ENCODE measurements around the gene ALOX5AP. TPM values are rescaled to one million over a fixed set of nuclear protein-coding genes. Genes with fewer than 3 reads are reported as not detected.
A peak's percentile ranks its signal among the peaks of the same experiment; 100 is the strongest.

Gene ALOX5AP
- total RNA-seq, 1 donor from 2014 or later = 8.4 TPM

DNA sequence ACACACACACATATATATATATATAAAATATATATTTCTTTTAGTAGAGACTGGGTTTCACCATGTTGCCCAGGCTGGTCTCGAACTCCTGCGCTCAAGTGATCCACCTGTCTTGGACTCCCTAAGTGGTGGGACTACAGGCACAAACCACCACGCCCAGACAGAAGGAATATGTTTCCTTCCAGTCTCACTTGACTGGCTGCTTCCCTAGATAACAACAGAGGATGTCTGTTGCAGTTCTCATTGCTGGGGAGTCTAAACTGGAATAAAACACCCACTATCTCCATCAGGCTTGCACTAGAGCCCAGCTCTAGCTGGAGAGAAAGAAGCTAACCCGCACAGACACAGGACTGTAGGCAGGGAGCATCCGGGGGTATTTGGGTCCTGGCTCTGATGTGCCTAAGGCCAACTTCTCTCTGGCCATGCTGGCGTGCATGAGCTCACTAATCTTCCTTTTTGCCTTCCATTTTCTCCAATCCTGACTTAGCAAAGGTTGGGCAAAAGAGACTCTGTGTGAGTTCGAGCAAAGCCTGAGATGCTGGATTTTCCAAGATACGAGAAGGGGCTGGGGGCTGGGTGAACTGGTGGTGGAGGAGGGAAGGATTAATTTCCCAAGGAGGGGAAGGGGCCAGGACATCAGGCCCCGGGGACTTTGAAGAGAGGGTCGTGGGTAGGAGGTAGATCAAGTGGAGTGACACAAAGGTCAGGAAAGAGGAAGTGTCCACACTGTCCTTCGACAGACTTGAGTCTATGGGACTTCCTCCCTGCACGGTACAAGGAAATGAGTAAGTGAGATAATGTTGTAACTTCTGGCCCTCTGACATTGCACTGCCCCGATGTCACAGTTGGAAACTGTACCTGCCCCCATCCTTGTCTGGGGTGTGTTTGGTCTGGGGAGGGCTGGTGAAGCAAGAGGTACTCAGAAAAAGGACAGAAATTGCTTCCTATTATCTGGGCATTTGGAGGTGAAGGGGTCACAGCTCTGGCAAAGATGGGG lies 22.5 kb upstream of the ALOX5AP start:
- intact Hi-C loops (cut with DNase I) = no loop called here
- ATAC-seq (ENCODE audit: poor library complexity) (peak; percentile 54), DNase-seq (no peak)

DNA sequence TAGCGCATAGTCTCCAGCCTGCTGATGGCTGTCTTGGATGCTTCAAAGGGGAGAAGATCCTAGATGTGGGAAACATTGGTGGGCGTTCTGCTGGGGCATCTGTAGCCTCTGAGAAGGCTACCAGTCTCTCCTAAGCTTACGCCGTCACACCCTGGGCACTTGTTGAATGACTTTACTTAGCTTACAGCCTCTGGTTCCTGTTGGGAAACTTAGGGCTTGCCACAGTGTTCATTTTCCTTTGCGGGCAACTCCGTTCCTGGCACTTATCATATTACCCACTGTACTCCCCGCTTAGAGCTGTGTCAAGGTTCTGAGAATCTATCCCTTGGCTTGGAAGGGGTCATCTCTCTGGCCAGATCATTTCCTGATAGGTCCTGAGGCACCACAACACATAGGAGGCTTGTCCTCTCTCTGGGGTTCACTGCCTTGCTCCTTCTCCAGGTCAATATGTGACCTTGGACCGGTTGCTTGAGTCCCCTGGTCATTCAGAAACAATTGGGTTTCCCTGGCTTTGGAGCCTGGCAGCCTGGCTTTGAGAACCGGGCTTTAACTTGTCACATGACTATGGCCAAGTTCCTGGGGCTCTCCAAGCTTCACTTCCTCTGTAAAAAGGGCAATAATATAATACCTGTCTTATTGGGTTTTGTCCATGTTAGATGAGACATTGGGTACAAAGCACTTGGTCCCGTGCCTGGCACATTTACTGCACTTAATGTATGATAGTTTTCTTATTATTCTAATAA lies 20.5 kb upstream of the ALOX5AP start:
- ATAC-seq (ENCODE audit: poor library complexity) = no peak
- intact Hi-C loops (cut with DNase I) = no loop called here
- no peak for DNase-seq

GRCh38 chr13:30715372-30715756 lies 20.0 kb upstream of the ALOX5AP start:
- DNase-seq = no peak
- ATAC-seq (ENCODE audit: poor library complexity) = peak; percentile 4
- intact Hi-C loops (cut with DNase I) = no loop called here

- intact Hi-C loops (cut with DNase I) = no loop called here
- peak; percentile 91 for ATAC-seq (ENCODE audit: poor library complexity)
- peak; percentile 86 for DNase-seq
Observed at GRCh38 chr13:30715837-30716236, 19.5 kb upstream of the ALOX5AP start.

- no peak for DNase-seq
Observed at GRCh38 chr13:30718661-30719524, 16.4 kb upstream of the ALOX5AP start.

DNA sequence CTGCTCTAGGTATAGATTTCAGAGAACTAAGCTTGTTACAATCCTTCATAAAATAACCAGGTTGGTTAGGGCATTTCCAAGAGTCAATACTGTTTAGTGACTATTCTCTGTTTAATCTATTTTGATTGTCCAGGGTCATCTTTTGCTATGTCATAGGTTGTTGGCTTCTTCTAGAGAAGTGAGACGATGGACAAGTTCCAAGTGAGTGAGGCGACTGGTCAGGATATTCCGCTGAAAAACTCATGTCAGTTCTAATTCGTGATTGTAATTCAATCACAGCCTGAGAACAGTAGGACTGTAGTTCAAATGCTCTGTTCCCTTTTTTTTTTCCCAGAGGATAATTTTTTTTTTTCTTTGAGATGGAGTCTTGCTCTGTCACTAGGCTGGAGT lies 15.8 kb upstream of the ALOX5AP start:
- DNase-seq = no peak
- ATAC-seq (ENCODE audit: poor library complexity) = no peak
- intact Hi-C loops (cut with DNase I) = no loop called here

More at GRCh38 chr13:30718661-30719524, 16.4 kb upstream of the ALOX5AP start:
- intact Hi-C loops (cut with DNase I) = no loop called here
- no peak for ATAC-seq (ENCODE audit: poor library complexity)

- ATAC-seq (ENCODE audit: poor library complexity) = no peak
- intact Hi-C loops (cut with DNase I) = no loop called here
- DNase-seq = no peak
Observed at GRCh38 chr13:30720172-30720869, 15.0 kb upstream of the ALOX5AP start.

DNA sequence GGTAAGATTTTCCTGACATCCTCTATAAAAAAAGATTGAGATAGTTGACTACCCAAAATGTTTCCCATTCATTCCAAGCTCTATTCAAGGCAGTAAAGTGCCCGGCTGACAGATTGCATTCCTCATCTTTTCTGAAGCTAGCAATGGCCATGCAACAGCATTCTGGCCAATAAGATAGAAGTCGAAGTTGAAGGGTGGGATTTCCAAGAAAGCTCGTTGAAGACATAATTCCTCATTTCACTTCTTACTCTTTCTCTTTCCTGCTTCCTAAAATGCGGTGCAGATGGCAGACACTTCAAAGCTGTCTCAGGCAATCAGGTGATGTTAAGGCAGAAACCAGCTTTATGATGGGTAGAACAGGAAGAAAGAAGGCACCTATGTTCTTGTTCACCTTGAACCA lies 13.4 kb upstream of the ALOX5AP start:
- ATAC-seq (ENCODE audit: poor library complexity) = no peak
- intact Hi-C loops (cut with DNase I) = no loop called here
- no peak for DNase-seq

DNA sequence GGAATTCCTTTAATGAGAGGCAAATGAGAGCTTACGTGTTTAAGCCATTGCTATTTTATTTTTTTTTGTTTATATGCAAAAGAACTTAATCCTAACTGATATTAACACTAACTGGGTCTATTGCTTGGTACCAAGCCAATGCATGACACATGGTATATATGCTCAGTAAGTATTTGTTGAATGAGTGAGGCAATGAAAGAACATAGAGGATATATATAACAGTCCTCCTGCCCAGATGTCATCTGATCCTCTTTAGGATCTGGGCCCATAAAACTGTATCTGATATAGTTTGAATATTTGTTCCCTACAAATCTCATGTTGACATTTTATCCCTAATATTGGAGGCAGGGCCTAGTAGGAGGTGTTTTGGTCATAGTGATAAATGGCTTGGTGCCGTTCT lies 13.0 kb upstream of the ALOX5AP start:
- DNase-seq (no peak), ATAC-seq (ENCODE audit: poor library complexity) (no peak)
- intact Hi-C loops (cut with DNase I) = no loop called here

DNA sequence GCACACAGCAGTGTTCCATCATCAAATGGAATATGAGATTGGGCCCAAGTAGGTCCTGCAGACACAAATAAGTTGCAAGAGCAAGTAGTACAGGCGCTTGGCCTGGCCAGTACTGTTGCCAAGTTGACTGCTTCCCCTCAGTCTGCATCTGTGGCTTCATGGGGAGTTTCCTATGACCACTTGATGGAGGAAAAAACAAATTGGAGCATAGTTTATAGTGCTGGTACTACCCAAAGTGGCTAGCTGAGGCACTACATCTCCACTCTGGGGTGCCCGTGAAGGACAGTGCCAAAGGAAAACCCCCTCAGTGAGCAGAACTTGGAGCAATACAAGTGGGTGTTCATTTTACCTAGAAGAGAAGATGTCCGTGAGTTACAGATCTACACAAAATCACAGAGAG lies 10.6 kb upstream of the ALOX5AP start:
- intact Hi-C loops (cut with DNase I) = no loop called here
- DNase-seq (no peak), ATAC-seq (ENCODE audit: poor library complexity) (no peak)

- DNase-seq (no peak), ATAC-seq (ENCODE audit: poor library complexity) (no peak)
- intact Hi-C loops (cut with DNase I) = no loop called here
Observed at GRCh38 chr13:30725326-30726085, 9.8 kb upstream of the ALOX5AP start.

GRCh38 chr13:30726192-30726591 lies 9.2 kb upstream of the ALOX5AP start:
- ATAC-seq (ENCODE audit: poor library complexity) (no peak), DNase-seq (no peak)
- intact Hi-C loops (cut with DNase I) = no loop called here

GRCh38 chr13:30727491-30728355 lies 7.6 kb upstream of the ALOX5AP start:
- intact Hi-C loops (cut with DNase I) = no loop called here
- ATAC-seq (ENCODE audit: poor library complexity) (no peak), DNase-seq (no peak)

DNA sequence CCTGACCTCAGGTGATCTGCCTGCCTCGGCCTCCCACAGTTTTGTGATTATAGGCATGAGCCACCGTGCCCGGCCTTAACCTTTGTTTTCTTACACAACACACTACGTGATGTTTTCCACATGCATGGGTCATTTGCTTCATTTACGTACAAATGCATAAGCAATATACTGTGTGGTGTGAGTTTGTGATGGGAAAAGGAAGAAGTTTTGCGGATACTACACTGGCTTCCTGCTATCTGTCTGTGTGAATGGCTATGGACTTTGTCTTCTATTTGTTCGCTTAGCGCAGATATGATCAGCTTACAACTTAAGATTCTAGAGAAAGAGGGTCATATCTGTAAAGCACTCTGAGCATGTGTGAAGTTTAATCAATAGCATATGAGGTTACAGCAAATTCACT lies 5.5 kb upstream of the ALOX5AP start:
- DNase-seq (no peak), ATAC-seq (ENCODE audit: poor library complexity) (no peak)
- intact Hi-C loops (cut with DNase I) = no loop called here

GRCh38 chr13:30730526-30730925 lies 4.8 kb upstream of the ALOX5AP start:
- no peak for ATAC-seq (ENCODE audit: poor library complexity)
- intact Hi-C loops (cut with DNase I) = no loop called here
- DNase-seq = no peak

DNA sequence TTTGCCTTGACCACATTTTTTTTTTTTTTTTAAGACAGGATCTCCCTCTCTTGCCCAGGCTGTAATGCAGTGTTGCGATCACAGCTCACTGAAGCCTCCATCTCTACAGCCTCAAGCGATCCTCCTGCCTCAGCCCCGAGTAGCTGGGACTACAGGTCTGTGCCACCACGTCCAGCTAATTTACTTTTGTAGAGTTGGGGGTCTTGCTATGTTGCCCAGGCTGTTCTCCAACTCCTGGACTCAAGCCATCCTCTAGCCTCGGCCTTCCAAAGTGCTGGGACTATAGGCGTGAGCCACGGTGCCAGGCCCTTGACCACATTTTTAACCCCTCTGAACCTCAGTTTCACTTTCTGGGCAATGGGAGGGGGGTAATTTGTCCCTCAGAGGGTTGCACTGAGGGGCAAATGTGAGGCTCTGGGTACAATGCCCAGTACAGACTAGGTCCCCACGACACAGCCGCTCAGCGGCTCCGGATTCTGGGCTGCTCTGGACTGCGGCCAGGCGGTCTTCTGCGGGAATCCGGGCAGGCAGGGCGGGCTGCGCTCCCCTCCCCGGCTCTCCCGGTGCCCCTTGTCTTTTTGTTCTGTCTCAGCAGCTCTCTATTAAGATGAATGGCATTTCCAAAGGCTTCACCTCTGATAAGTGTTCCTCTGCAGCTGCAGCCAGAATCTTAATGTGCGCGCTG lies 3.8 kb upstream of the ALOX5AP start:
- ATAC-seq (ENCODE audit: poor library complexity) (no peak), DNase-seq (no peak)
- intact Hi-C loops (cut with DNase I) = no loop called here

Measured in Right ventricle myocardium superior (tissue), 1 donor.